Measurements from ENCODE around the gene HNRNPM. TPM values are rescaled to one million over a fixed set of nuclear protein-coding genes. Genes with fewer than 3 reads are reported as not detected.

HNRNPM gene
- total RNA-seq, 2 experiments from 2014 or later: 90.0 to 280 TPM

DNA sequence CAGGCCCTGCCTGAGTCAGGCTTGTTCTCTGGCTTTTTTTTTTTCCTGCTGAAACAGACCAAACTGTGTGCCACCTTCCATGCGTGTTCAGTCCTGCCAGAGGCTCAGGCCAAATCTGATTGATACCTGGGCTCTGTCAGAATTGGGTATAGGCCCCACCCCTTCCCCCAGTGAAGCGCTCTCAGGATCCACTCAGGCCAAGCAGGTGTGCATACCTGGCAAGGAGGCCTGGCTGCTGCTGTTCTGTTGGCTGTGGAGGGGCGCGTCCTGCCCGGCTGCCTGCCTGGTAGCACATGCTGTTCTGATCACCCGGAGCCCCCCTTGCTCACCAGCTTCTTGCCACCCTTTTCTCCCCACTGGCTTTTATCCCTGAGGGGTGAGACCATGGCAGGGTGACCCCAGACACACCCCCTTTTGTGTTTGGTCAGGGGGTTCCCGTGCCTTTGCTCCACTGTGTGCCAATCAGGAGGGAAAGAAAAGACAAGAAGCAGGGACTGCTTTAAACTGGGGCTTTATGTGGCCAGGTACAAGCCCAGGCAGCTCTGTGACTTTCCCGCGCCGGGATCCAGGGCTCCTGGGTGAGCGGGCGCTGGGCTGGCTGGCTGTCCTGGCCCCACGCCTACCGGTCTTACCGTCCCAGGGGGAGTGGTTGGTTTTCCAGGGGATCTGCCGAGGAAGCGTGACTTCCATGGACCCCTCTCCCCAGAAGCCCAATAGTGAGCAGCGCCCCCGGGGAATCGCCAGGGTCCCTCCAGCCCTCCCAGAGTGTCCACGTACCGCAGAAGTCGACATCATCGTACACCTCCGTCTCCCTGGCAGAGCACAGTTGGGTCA is 45.0 kb downstream of the HNRNPM start:
- CTCF ChIA-PET (ENCODE audit: unreplicated experiment): no interaction called here
- no peak overlapping the region for H3K4me3 ChIP-seq (ENCODE audit: low read depth, low read length, poor library complexity, severe bottlenecking)
- H3K9me2 ChIP-seq (ENCODE audit: insufficient read depth, low read length): no peaks in the 10 kb centered on the region
- H3K4me1 ChIP-seq (ENCODE audit: insufficient read depth, low read length, poor library complexity, severe bottlenecking): peaks cover 11% of the 10 kb centered on the region
- H3K4me2 ChIP-seq (ENCODE audit: low read length): no peak overlapping the region
- POLR2A ChIA-PET: no interaction called here
- TF ChIP-seq EZH2phosphoT487 (IDR thresholded peaks at IDR 0.05; ENCODE audit: borderline replicate concordance, low read depth, low read length): no peak
- TF ChIP-seq, protein P1, sequence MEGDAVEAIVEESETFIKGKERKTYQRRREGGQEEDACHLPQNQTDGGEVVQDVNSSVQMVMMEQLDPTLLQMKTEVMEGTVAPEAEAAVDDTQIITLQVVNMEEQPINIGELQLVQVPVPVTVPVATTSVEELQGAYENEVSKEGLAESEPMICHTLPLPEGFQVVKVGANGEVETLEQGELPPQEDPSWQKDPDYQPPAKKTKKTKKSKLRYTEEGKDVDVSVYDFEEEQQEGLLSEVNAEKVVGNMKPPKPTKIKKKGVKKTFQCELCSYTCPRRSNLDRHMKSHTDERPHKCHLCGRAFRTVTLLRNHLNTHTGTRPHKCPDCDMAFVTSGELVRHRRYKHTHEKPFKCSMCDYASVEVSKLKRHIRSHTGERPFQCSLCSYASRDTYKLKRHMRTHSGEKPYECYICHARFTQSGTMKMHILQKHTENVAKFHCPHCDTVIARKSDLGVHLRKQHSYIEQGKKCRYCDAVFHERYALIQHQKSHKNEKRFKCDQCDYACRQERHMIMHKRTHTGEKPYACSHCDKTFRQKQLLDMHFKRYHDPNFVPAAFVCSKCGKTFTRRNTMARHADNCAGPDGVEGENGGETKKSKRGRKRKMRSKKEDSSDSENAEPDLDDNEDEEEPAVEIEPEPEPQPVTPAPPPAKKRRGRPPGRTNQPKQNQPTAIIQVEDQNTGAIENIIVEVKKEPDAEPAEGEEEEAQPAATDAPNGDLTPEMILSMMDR (conservative IDR thresholded peaks at IDR 0.05; ENCODE audit: low read length): no peak
- H3K36me3 ChIP-seq (ENCODE audit: insufficient read depth, low read length): peaks cover 59% of the 10 kb centered on the region
- DNase-seq (ENCODE audit: low spot score): no peak
- no peaks in the 10 kb centered on the region for H3K79me2 ChIP-seq (ENCODE audit: insufficient read depth, low read depth, low read length)
- no peak overlapping the region for H3K27ac ChIP-seq (ENCODE audit: low read depth, low read length, poor library complexity, severe bottlenecking)
- H3K9me3 ChIP-seq (ENCODE audit: low read length): no peaks in the 10 kb centered on the region
- BruUV-seq (replicated peaks): no TSS peak
- H2AFZ ChIP-seq (ENCODE audit: low read length): no peak overlapping the region
- intact Hi-C loops (cut with micrococcal nuclease; ENCODE audit: unreplicated experiment): no loop called here
- H4K20me1 ChIP-seq (ENCODE audit: insufficient read depth, low read length): no peaks in the 10 kb centered on the region

DNA sequence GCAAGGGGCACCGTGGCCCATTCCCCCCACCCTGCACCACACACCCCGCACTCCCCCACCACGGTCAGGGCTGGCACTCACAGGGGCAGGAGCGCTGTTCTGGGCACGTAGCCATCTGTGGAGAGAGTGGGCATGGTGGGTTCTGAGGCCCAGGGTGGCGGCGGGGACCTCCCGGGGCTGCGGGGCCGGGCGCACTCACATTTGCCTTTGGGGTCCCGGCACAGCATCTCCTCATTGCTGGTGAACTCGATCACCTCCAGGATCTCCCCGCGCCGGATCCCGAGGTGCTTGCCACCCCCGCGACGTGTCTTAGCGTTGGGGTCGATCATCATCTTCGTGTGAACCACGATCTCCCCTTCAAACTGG is 45.6 kb downstream of the HNRNPM start:
- H3K4me3 ChIP-seq (ENCODE audit: low read depth, low read length, poor library complexity, severe bottlenecking): no peak overlapping the region
- peaks cover 13% of the 10 kb centered on the region for H3K4me1 ChIP-seq (ENCODE audit: insufficient read depth, low read length, poor library complexity, severe bottlenecking)
- no TSS peak for BruUV-seq (replicated peaks)
- H3K4me2 ChIP-seq (ENCODE audit: low read length): no peak overlapping the region
- ChIA-PET POLR2A (no interaction called here), CTCF (ENCODE audit: unreplicated experiment) (no interaction called here)
- intact Hi-C loops (cut with micrococcal nuclease; ENCODE audit: unreplicated experiment): no loop called here
- no peak overlapping the region for H3K27ac ChIP-seq (ENCODE audit: low read depth, low read length, poor library complexity, severe bottlenecking)
- no peaks in the 10 kb centered on the region for H3K9me2 ChIP-seq (ENCODE audit: insufficient read depth, low read length)
- H4K20me1 ChIP-seq (ENCODE audit: insufficient read depth, low read length): no peaks in the 10 kb centered on the region
- H3K36me3 ChIP-seq (ENCODE audit: insufficient read depth, low read length): peaks cover 53% of the 10 kb centered on the region
- H3K9me3 ChIP-seq (ENCODE audit: low read length): no peaks in the 10 kb centered on the region
- TF ChIP-seq, protein P1 (conservative IDR thresholded peaks at IDR 0.05; ENCODE audit: low read length): no peak
- no peak for TF ChIP-seq EZH2phosphoT487 (IDR thresholded peaks at IDR 0.05; ENCODE audit: borderline replicate concordance, low read depth, low read length)
- no peak for DNase-seq (ENCODE audit: low spot score)
- H2AFZ ChIP-seq (ENCODE audit: low read length): no peak overlapping the region
- no peaks in the 10 kb centered on the region for H3K79me2 ChIP-seq (ENCODE audit: insufficient read depth, low read depth, low read length)

DNA sequence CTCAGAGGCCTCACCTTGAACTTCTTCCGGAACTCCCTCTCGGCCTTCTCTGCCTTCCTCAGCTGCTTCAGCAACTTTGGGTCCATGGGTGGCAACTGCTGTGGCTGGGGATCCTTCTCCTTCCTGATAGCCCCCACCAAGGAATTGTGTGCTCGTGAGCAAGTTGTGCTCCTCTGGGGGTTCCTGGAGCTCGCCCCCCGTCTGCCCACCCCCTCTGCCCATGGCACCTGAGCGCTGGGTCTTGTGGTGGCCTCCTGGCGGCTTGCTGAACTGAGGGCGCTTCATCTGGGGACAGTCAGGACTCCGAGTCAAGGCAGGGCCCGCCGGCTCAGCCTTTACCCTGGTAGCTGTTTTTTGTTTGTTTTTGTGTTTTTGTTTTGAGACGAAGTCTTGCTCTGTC is 46.1 kb downstream of the HNRNPM start:
- intact Hi-C loops (cut with micrococcal nuclease; ENCODE audit: unreplicated experiment): no loop called here
- no TSS peak for BruUV-seq (replicated peaks)
- no peak for DNase-seq (ENCODE audit: low spot score)
- H3K36me3 ChIP-seq (ENCODE audit: insufficient read depth, low read length): peaks cover 48% of the 10 kb centered on the region
- POLR2A ChIA-PET: no interaction called here
- CTCF ChIA-PET (ENCODE audit: unreplicated experiment): no interaction called here
- H2AFZ ChIP-seq (ENCODE audit: low read length): no peak overlapping the region
- H3K4me1 ChIP-seq (ENCODE audit: insufficient read depth, low read length, poor library complexity, severe bottlenecking): peaks cover 13% of the 10 kb centered on the region
- no peaks in the 10 kb centered on the region for H4K20me1 ChIP-seq (ENCODE audit: insufficient read depth, low read length)
- H3K79me2 ChIP-seq (ENCODE audit: insufficient read depth, low read depth, low read length): no peaks in the 10 kb centered on the region
- no peaks in the 10 kb centered on the region for H3K9me3 ChIP-seq (ENCODE audit: low read length)
- H3K9me2 ChIP-seq (ENCODE audit: insufficient read depth, low read length): no peaks in the 10 kb centered on the region
- no peak overlapping the region for H3K27ac ChIP-seq (ENCODE audit: low read depth, low read length, poor library complexity, severe bottlenecking)
- H3K4me2 ChIP-seq (ENCODE audit: low read length): no peak overlapping the region
- H3K4me3 ChIP-seq (ENCODE audit: low read depth, low read length, poor library complexity, severe bottlenecking): no peak overlapping the region
- TF ChIP-seq EZH2phosphoT487 (IDR thresholded peaks at IDR 0.05; ENCODE audit: borderline replicate concordance, low read depth, low read length): no peak
- TF ChIP-seq, protein P1 (conservative IDR thresholded peaks at IDR 0.05; ENCODE audit: low read length): no peak
